ENCODE results near the gene SORCS2.

SORCS2 gene

GRCh38 chr4:7180938-7181337 lies 11.4 kb upstream of the SORCS2 start:
- Histone ChIP-seq H3K4me3 (ENCODE audit: low read depth, low read length) (no peak overlapping the region), H3K27ac (ENCODE audit: extremely low read depth, low read depth, low read length) (no peak overlapping the region), H3K36me3 (ENCODE audit: control insufficient read depth in 2 of 2, insufficient read depth in 1 of 2, low read length in 2 of 2) (no peaks in the 10 kb centered on the region), H3K9me3 (ENCODE audit: control insufficient read depth, insufficient read depth, low read depth, low read length) (no peaks in the 10 kb centered on the region), H3K4me1 (ENCODE audit: control insufficient read depth, insufficient read depth, low read length) (no peaks in the 10 kb centered on the region)
- TF ChIP-seq ZBTB10 (tag by site-specific recombination; IDR thresholded peaks at IDR 0.05) (no peak), ZNF302 (tag by site-specific recombination; IDR thresholded peaks at IDR 0.05; ENCODE audit: low read depth) (no peak), ZNF266 (tag by site-specific recombination; IDR thresholded peaks at IDR 0.05; ENCODE audit: low read depth) (no peak), ZNF394 (tag by site-specific recombination; IDR thresholded peaks at IDR 0.05; ENCODE audit: borderline replicate concordance) (no peak), ZFP41 (tag by site-specific recombination; IDR thresholded peaks at IDR 0.05; ENCODE audit: borderline replicate concordance) (no peak), ZNF239 (tag by site-specific recombination; IDR thresholded peaks at IDR 0.05) (no peak), ZNF473 (tag by site-specific recombination; IDR thresholded peaks at IDR 0.05) (no peak), ZBTB49 (tag by site-specific recombination; IDR thresholded peaks at IDR 0.05; ENCODE audit: low read depth) (no peak), ZNF843 (tag by site-specific recombination; IDR thresholded peaks at IDR 0.05) (no peak), ZNF510 (tag by site-specific recombination; IDR thresholded peaks at IDR 0.05; ENCODE audit: insufficient replicate concordance) (no peak), YY2 (tag by site-specific recombination; IDR thresholded peaks at IDR 0.05) (no peak), ZNF837 (tag by site-specific recombination; IDR thresholded peaks at IDR 0.05) (no peak), ZNF560 (tag by site-specific recombination; IDR thresholded peaks at IDR 0.05; ENCODE audit: borderline replicate concordance) (no peak), ZNF423 (tag by site-specific recombination; IDR thresholded peaks at IDR 0.05) (no peak), ZNF585B (tag by site-specific recombination; IDR thresholded peaks at IDR 0.05) (no peak), ZNF404 (tag by site-specific recombination; IDR thresholded peaks at IDR 0.05) (no peak), PATZ1 (tag by site-specific recombination; IDR thresholded peaks at IDR 0.05) (no peak), ZNF280C (tag by site-specific recombination; IDR thresholded peaks at IDR 0.05) (no peak), MZF1 (tag by site-specific recombination; IDR thresholded peaks at IDR 0.05; ENCODE audit: borderline replicate concordance) (no peak), ZSCAN16 (tag by site-specific recombination; IDR thresholded peaks at IDR 0.05) (no peak)
- ChIA-PET POLR2A (no interaction called here), CTCF (interaction anchor here (0.6 to 0.8 kb wide), 2 partner anchors 11 to 1222 kb away, joined by 3 read pairs; partner anchors contain the start of gene SORCS2)

All from HEK293 (cell line).